HK-2 (cell line): ENCODE data around the gene SOX2.

Source experiments
- DNase-seq: peaks from one replicate; pipeline ENCODE4 v3.0.0-alpha.2; 2018; ENCODE audit not compliant: unreplicated experiment

The SOX2 gene

GRCh38 chr3:181704421-181705085 lies 7.2 kb upstream of the SOX2 start:
- DNase-seq, result no peak

GRCh38 chr3:181705086-181705480 lies 6.6 kb upstream of the SOX2 start:
- DNase-seq, result no peak

- DNase-seq, result no peak
Observed at GRCh38 chr3:181707980-181708379, 3.7 kb upstream of the SOX2 start.

GRCh38 chr3:181709537-181710279 lies 2.0 kb upstream of the SOX2 start:
- peak; percentile 75 for DNase-seq

GRCh38 chr3:181710345-181711291 lies 1.1 kb upstream of the SOX2 start:
- DNase-seq, result no peak

GRCh38 chr3:181712226-181712552 lies 464 bp downstream of the SOX2 start:
- no peak for DNase-seq

GRCh38 chr3:181712553-181713279 lies 991 bp downstream of the SOX2 start:
- no peak for DNase-seq

GRCh38 chr3:181713280-181713647 lies 1.5 kb downstream of the SOX2 start:
- DNase-seq, result no peak

- no peak for DNase-seq
Observed at GRCh38 chr3:181713676-181714612, 2.2 kb downstream of the SOX2 start.

- no peak for DNase-seq
Observed at GRCh38 chr3:181715571-181716340, 4.0 kb downstream of the SOX2 start.

GRCh38 chr3:181716966-181717365 lies 5.2 kb downstream of the SOX2 start:
- DNase-seq, result no peak

- DNase-seq, result no peak
Observed at GRCh38 chr3:181717549-181718171, 5.9 kb downstream of the SOX2 start.

GRCh38 chr3:181718369-181718768 lies 6.6 kb downstream of the SOX2 start:
- no peak for DNase-seq

- no peak for DNase-seq
Observed at GRCh38 chr3:181718987-181719911, 7.5 kb downstream of the SOX2 start.

- DNase-seq, result no peak
Observed at GRCh38 chr3:181719991-181720680, 8.4 kb downstream of the SOX2 start.

GRCh38 chr3:181721046-181721875 lies 9.5 kb downstream of the SOX2 start:
- DNase-seq, result no peak

- no peak for DNase-seq
Observed at GRCh38 chr3:181722156-181722555, 10.4 kb downstream of the SOX2 start.
